Retinal pigment epithelial cell (primary cell): ENCODE results near the gene RPP30.

Experiments used
- DNase-seq: peaks from one replicate; pipeline ENCODE4 v3.0.0-alpha.2; 2010; ENCODE audit warnings: low read depth
- H3K4me3 ChIP-seq: 2 replicates; pipeline ENCODE4 v1.5.1; 2011; ENCODE audit warnings: mild to moderate bottlenecking, low read length, control low read depth, moderate library complexity
- CTCF ChIP-seq: conservative IDR thresholded peaks from 2 replicates; pipeline ENCODE4 v1.5.1; 2011; ENCODE audit warnings: low read depth, low read length, control low read depth, inconsistent platforms

Gene RPP30

GRCh38 chr10:90871766-90872647, at the start of gene RPP30:
Gene RPP30 (plus strand): TSS chr10:90871974. CDS start chr10:90871987, 13 bp downstream.
- no peak for DNase-seq
- H3K4me3 ChIP-seq: peak within 1 kb of the TSS; percentile 89
- TF ChIP-seq CTCF: no peak

GRCh38 chr10:90822508-90822907, 49.3 kb upstream of the RPP30 start:
- no peak overlapping the region for H3K4me3 ChIP-seq
- no peak for TF ChIP-seq CTCF
- no peak for DNase-seq

GRCh38 chr10:90832111-90832510, 39.7 kb upstream of the RPP30 start:
- H3K4me3 ChIP-seq: no peak overlapping the region
- no peak for TF ChIP-seq CTCF
- no peak for DNase-seq

GRCh38 chr10:90834326-90834725, 37.4 kb upstream of the RPP30 start:
- TF ChIP-seq CTCF: no peak
- no peak for DNase-seq
- H3K4me3 ChIP-seq: no peak overlapping the region

GRCh38 chr10:90837486-90837885, 34.3 kb upstream of the RPP30 start:
- no peak for TF ChIP-seq CTCF
- DNase-seq: no peak
- H3K4me3 ChIP-seq: no peak overlapping the region

GRCh38 chr10:90842725-90843124, 29.0 kb upstream of the RPP30 start:
- DNase-seq: no peak
- no peak overlapping the region for H3K4me3 ChIP-seq
- TF ChIP-seq CTCF: no peak

- H3K4me3 ChIP-seq: no peak overlapping the region
- no peak for TF ChIP-seq CTCF
- DNase-seq: no peak
Measured at GRCh38 chr10:90845726-90846125, 26.0 kb upstream of the RPP30 start.
